SK-N-SH (cell line): ENCODE data around the gene ATXN7.

Experiments used
- CTCF ChIP-seq: fragments of 200-600 bp; sonication (generic); IDR thresholded peaks from 2 replicates; pipeline ENCODE4 v1.6.1; 2017; ENCODE audit warnings: antibody characterized with exemption, mild to moderate bottlenecking, moderate library complexity
- EZH2phosphoT487 ChIP-seq: fragments of 200-600 bp; sonication (generic); IDR thresholded peaks from 2 replicates; pipeline ENCODE4 v1.6.1; 2017; ENCODE audit warnings: low read depth, mixed run types, mild to moderate bottlenecking, antibody characterized with exemption, moderate library complexity, borderline replicate concordance
- IRF3 ChIP-seq: fragments of 150-350 bp; IDR thresholded peaks from 2 replicates; pipeline ENCODE4 v1.6.1; 2016; ENCODE audit warnings: mild to moderate bottlenecking, low read depth, low read length
- MAX ChIP-seq: IDR thresholded peaks from 2 replicates; pipeline ENCODE4 v1.4.0; 2012; ENCODE audit warnings: low read depth
- MXI1 ChIP-seq: IDR thresholded peaks from 2 replicates; pipeline ENCODE4 v1.6.1; 2012; ENCODE audit warnings: mild to moderate bottlenecking, low read depth, low read length, improper control_type of control experiment
- POLR2AphosphoS5 ChIP-seq: IDR thresholded peaks from 2 replicates; pipeline ENCODE4 v1.6.1; 2012; ENCODE audit warnings: low read depth, low read length
- SIN3A ChIP-seq: IDR thresholded peaks from 2 replicates; pipeline ENCODE4 v1.6.1; 2012; ENCODE audit warnings: low read depth, mild to moderate bottlenecking, low read length, moderate library complexity, borderline replicate concordance

- TF ChIP-seq EZH2phosphoT487 (no peak), MXI1 (no peak), CTCF (no peak), POLR2AphosphoS5 (no peak), MAX (no peak), IRF3 (no peak), SIN3A (no peak)
Measured at GRCh38 chr3:64016941-64017620, 153.4 kb downstream of the ATXN7 start.
